GM19043 (cell line): ENCODE data around the gene PRR12.
A peak's percentile ranks its signal among the peaks of the same experiment; 100 is the strongest.

ENCODE experiments used
- ATAC-seq: cut with Tn5 transposase; IDR thresholded peaks from one replicate; pipeline ENCODE4 v1.9.1; 2021; ENCODE audit warnings: low read depth; ENCODE audit not compliant: unreplicated experiment

Gene PRR12

DNA sequence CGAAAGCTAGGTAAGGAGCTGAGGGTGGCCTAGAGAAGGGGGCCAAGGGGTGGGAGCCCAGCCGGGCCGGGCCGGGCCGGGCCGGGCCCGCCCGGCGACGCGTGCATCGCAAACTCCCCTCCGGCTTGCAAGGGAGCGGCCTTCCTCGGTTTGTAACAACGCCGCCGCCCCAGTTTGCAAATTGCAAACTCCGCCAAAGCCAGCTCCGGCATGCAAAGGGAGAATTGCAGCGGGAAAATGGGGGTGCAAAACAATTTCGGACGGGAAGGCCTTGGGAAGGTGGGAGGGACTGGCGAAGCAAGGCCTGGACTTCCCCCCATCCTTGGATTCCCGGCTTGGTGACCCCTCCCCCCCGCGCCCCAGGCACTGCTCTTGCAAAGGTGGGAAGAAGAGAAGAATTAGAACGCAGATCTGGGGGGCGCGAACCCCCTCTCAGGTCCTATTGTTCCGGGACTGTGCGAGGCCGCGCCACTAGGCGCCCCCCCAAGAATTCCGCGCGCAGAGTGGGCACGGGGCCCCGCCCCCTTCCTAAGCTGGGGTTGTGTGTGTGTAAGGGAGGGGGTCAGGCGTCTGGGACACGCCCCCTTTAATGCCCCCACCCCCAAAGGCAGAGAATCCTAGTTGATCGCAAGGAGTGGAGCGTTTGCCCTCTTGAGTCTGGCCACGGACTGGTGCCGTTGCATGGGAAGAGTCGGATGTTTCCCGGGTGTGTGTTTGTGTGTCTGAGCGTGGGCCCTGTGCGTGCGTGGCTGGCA lies 926 bp downstream of the PRR12 start:
- ATAC-seq = no peak

GRCh38 chr19:49592486-49593232 lies 1.7 kb downstream of the PRR12 start:
- ATAC-seq = no peak

DNA sequence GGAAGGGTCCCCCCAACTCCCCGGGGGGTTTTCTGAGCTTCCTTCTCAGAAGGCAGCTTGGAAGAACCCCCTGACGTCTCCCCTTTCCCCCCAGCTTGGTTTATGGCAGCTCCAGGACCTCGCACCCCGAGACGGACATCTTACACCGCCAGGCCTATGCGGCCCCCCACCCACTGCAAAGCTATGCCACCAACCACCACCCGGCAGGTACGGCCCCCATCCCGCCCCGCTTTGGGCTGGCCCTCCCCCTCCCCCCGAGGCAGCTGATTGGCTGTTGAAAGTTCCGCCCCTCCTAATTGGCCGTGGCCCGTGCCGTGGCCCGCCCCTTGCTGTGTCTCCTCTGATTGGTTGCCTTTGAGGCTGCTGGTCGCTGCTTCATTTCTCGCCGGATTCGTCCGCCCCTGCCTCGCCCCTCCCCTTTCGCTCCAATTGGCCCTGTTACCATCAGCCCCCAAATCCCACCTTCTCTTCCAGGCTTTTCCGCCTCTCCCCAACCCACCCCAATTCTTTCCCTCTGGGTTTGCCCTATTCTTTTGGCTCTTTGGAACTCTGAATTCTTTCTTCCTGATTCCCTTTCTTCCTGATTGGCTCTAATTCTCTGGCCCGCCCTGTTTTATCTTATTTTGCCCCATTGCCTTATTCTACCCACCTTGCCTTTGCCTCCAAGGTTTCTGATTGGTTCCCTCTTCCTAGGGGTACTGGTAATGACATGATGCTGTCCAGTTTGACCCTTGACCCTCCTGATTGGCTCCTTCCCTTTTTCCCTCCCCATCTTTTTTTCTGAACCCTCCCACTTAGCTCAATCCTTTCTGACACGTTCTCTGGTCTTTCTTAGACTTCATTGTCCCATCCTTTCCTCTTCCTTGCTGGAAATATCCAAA lies 2.5 kb downstream of the PRR12 start:
- ATAC-seq = peak; percentile 43

- no peak for ATAC-seq
These were observed 3.4 kb downstream of the PRR12 start for GRCh38 chr19:49594157-49594992.

DNA sequence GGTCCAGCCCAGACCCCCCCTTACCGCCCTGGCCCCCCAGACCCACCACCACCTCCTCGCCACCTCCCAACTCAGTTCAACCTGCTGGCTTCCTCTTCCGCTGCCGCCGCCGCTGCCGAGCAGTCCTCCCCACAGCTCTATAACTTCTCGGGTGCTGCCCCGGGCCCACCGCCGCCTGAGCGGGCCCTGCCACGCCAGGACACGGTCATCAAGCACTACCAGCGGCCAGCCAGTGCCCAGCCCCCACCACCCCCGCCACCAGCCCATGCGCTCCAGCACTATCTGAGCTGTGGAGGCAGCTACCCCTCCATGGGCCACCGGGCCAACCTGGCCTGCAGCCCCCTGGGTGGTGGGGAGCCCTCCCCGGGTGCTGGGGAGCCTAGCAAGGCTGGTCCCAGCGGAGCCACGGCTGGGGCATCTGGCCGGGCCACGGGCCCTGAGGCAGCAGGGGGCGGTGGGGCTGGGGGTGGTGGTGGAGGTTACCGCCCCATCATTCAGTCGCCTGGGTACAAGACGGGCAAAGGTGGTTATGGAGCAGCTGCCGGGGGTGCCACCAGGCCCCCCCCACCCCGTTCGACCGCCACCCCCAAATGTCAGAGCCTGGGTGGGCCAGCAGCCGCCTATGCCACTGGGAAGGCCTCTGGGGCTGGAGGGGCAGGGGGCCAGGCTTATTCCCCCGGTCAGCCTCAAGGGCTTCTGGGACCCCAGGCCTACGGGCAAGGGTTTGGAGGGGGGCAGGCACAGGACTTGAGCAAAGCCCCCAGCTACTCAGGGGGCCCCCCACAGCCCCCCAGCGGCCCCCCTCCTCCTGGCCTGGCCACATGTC lies 4.2 kb downstream of the PRR12 start:
- ATAC-seq = no peak

DNA sequence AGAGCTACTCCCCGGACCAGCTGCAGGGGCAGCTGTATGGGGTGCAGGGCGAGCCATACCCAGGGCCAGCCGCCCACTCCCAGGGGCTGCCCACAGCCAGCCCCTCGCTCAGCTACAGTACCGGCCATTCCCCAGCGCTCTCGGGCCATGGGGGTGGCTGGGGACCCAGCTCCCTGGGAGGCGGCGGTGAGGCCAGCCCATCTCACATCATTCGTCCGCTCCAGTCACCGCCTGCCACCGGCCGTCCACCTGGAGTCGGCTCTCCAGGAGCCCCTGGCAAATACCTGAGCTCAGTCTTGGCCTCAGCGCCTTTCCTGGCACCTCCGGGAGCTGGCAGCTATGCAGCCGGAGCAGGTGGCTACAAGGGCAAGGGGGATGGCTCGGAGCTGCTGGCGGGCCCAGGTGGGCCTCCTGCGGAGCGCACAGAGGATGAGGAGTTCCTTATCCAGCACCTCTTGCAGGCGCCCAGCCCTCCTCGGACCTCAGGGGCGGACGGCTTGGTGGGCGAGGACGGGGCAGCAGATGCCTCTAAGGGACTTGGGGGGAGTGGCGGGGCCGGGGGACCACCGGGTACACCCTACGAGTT lies 4.9 kb downstream of the PRR12 start:
- no peak for ATAC-seq

- no peak for ATAC-seq
These were observed 5.4 kb downstream of the PRR12 start for GRCh38 chr19:49596407-49596806.

DNA sequence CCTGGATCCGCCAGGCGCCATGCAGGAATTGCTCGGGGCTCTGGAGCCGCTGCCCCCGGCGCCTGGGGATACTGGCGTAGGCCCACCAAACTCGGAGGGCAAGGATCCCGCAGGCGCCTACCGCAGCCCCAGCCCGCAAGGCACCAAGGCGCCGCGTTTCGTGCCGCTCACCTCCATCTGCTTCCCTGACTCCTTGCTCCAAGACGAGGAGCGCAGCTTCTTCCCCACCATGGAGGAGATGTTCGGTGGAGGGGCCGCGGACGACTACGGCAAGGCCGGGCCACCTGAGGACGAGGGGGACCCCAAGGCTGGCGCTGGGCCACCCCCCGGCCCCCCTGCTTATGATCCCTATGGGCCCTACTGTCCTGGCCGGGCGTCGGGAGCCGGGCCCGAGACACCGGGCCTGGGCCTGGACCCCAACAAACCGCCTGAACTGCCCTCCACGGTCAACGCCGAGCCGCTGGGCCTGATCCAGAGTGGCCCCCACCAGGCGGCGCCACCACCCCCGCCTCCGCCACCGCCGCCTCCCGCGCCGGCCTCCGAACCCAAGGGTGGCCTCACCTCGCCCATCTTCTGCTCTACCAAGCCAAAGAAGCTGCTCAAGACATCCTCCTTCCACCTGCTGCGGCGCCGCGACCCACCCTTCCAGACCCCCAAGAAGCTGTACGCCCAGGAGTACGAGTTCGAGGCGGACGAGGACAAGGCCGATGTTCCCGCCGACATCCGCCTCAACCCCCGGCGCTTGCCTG lies 6.1 kb downstream of the PRR12 start:
- no peak for ATAC-seq

- ATAC-seq = no peak
These were observed 6.7 kb downstream of the PRR12 start for GRCh38 chr19:49597703-49597974.

GRCh38 chr19:49599378-49600295 lies 8.7 kb downstream of the PRR12 start:
- no peak for ATAC-seq

DNA sequence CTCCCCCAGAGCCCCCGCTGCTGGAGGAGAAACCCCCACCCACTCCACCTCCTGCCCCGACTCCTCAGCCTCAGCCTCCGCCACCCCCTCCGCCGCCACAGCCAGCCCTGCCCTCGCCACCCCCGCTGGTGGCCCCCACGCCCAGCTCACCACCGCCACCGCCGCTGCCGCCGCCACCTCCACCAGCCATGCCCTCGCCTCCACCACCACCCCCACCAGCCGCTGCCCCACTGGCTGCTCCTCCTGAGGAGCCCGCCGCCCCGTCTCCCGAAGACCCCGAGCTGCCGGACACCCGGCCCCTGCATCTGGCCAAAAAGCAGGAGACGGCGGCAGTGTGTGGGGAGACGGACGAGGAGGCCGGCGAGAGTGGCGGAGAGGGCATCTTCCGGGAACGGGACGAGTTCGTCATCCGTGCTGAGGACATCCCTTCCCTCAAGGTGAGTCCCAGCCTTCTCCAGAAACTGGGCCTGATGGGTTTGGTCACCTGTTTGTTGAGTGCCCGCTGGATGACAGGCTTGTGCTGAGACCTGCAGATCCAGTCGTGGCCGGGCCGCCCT lies 10.6 kb downstream of the PRR12 start:
- ATAC-seq = no peak

GRCh38 chr19:49602806-49603205 lies 11.8 kb downstream of the PRR12 start:
- ATAC-seq = no peak

DNA sequence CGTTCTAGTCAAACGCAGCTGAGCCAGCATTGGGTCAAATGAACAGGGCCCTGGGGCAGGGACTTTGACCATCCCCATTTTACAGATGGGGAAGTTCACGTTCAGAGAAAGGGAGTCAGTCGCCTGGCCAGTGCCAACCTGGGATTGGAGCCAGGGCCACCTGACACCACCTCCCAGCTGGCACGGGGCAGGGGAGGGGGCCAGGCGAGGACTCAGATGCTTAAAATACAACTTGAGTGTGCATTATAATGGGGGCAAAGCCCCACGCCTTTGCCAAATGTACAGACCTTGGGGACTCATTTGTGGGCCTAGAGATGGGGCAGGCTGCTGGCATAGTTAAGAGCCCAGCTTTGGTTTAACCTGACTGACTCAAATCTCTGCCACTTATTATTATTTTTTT lies 14.6 kb downstream of the PRR12 start:
- ATAC-seq = no peak

- no peak for ATAC-seq
These were observed 18.6 kb downstream of the PRR12 start for GRCh38 chr19:49609499-49610092.

GRCh38 chr19:49613374-49613773 lies 22.4 kb downstream of the PRR12 start:
- ATAC-seq = no peak

GRCh38 chr19:49614096-49614833 lies 23.3 kb downstream of the PRR12 start:
- no peak for ATAC-seq
